Activated naive CD4-positive, alpha-beta T cell treated with anti-CD3 and anti-CD28 coated beads, Interleukin-2, amount 50 U/mL, for 72 hours (primary cell): Measurements from ENCODE around the gene ZNF440. TPM values are rescaled to one million over a fixed set of nuclear protein-coding genes. Genes with fewer than 3 reads are reported as not detected.
"Not testable (repeated sequence)": the region's sequence is repeated elsewhere in the genome, so short reads cannot be mapped to it uniquely, and the experiment has no call there.

Source experiments
- ATAC-seq, 2 donors: fragments of 150-1000 bp; cut with Tn5 transposase; 2 replicates each; pipeline ENCODE4 v1.10.0; 2021; ENCODE audit warnings: mild to moderate bottlenecking in 2 of 2, moderate library complexity in 2 of 2
- DNase-seq, 2 donors: peaks; one replicate each; pipeline ENCODE4 v3.0.0; 2021 to 2022; ENCODE audit warnings: low spot score in 2 of 2
- H3K27ac Mint-ChIP-seq, 2 donors: one replicate each; pipeline ENCODE4 v1.8.0; 2022; ENCODE audit warnings: mild to moderate bottlenecking in 2 of 2, mixed read lengths in 2 of 2
- H3K36me3 Mint-ChIP-seq, 2 donors: one replicate each; pipeline ENCODE4 v1.8.0; 2022; ENCODE audit warnings: mixed read lengths in 2 of 2
- H3K9me3 Mint-ChIP-seq, 2 donors: one replicate each; pipeline ENCODE4 v1.8.0; 2022; ENCODE audit warnings: mixed read lengths in 2 of 2
- total RNA-seq, 2 donors: library from RNA; stranded (reverse); gene quantifications; one replicate each; pipeline ENCODE4 v1.2.3, GENCODE V29; 2022

ZNF440 gene
- total RNA-seq, 2 donors from 2014 or later = 8.3 to 10.0 TPM

DNA sequence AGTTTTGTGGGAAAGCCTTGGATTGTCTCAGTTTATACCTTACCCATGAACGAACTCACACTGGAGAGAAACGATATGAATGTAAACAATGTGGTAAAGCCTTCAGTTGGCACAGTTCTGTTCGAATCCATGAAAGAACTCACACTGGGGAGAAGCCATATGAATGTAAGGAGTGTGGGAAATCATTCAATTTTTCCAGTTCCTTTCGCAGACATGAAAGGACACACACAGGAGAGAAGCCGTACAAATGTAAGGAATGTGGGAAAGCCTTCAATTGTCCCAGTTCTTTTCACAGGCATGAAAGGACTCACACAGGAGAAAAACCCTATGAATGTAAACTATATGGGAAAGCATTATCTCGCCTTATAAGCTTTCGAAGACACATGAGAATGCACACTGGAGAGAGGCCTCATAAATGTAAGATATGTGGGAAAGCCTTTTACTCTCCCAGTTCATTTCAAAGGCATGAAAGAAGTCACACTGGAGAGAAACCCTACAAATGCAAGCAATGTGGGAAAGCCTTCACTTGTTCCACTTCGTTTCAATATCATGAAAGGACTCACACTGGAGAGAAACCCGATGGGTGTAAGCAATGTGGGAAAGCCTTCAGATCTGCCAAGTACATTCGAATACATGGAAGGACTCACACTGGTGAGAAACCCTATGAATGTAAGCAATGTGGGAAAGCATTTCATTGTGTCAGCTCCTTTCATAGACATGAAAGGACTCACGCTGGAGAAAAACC is 7.5 kb upstream of the ZNF440 start:
- H3K9me3 Mint-ChIP-seq = peaks cover 25 to 38% of the 10 kb centered on the region in 2 donors
- ATAC-seq (no peak), DNase-seq (no peak)
- H3K27ac Mint-ChIP-seq = no peak overlapping the region
- peaks cover 38 to 59% of the 10 kb centered on the region in 2 donors for H3K36me3 Mint-ChIP-seq

DNA sequence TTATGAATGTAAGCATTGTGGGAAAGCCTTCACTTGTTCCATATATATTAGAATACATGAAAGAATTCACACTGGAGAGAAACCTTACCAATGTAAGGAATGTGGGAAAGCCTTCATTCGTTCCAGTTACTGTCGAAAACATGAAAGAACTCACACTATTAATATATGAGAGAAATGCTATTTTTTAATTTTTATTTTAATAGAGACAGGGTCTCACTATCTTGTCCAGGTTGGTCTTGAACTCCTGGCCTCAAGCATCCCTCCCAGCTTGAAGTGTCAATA is 7.0 kb upstream of the ZNF440 start:
- Mint-ChIP-seq H3K9me3 (peaks cover 25 to 38% of the 10 kb centered on the region in 2 donors), H3K27ac (no peak overlapping the region), H3K36me3 (peaks cover 38 to 59% of the 10 kb centered on the region in 2 donors)
- ATAC-seq = no peak
- no peak for DNase-seq

DNA sequence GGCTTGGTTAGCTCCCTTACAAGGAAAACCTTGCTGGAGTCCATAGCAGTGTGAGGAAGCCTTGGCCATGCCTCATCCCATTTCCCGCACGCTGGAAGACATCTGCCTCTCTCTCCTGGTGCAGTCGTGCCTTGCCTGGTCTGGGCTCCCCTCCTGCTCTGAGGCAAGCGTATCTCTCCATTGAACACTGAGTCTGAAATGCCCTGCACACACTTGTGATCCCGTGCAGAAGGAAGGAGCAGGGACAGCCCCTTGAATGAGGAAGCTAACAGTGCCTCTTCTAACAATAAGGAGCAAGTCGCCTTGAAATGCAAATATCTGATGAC is 407 bp upstream of the ZNF440 start:
- Mint-ChIP-seq H3K36me3 (peaks cover 14 to 49% of the 10 kb centered on the region in 2 donors), H3K27ac (peak overlapping the region in 1 of 2 donors; percentile 80), H3K9me3 (peaks cover 0 to 13% of the 10 kb centered on the region in 2 donors)
- no peak for DNase-seq
- ATAC-seq = peak; percentile 39 to 50

DNA sequence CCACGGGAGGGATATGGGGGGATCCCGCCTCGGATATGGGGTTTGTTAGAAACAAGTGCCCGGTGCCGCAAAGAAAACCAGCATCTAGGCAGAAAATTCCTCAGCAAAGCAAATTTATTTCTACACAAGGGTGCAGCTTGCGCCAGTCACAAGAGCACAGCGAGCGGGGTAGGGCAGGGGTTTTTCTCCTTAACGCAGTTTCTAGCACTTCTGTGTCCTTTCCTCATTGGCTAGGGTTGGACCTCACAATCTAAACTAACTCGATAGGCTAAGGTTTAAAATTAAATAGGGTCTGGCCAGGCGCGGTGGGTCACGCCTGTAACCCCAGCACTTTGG is 595 bp downstream of the ZNF440 start:
- Mint-ChIP-seq H3K36me3 (peaks cover 9 to 49% of the 10 kb centered on the region in 2 donors), H3K27ac (peak overlapping the region; percentile 77 to 80), H3K9me3 (peaks cover 0 to 9% of the 10 kb centered on the region in 2 donors)
- no peak for ATAC-seq
- no peak for DNase-seq

DNA sequence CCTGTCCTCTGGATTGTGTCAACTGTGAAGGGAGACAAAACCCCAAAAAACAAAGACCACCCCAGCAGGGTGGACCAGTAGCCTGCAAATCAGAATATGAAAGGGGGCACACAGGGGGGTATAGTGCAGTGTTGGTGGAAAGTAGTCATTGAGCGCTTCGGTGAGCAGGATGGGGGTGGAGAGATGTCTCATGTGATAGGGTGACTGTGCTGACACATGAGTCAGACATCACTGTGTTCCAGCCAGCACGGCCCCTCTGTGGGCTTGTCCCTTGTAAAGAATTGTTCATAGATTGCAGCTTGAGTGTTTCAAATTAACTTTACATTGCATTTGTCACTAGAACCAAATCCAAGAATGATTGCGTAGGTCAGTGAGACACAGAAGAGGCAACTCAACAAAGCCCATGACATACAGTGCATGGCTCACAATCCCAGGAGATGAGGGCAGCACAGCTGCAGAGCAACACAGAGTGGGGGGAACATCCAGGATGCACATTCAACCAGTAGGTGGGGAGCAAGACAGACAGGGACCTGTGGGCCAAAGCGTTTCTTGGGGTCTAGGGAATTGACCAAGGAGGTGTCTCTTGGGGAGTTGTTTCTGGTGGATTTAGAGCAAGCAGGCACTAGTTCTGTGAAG is 7.5 kb downstream of the ZNF440 start:
- DNase-seq = no peak
- peak in 1 of 2 donors; percentile 83 for ATAC-seq
- Mint-ChIP-seq H3K36me3 (peaks cover 27 to 70% of the 10 kb centered on the region in 2 donors), H3K27ac (no peak overlapping the region), H3K9me3 (peaks cover 13 to 19% of the 10 kb centered on the region in 2 donors)

DNA sequence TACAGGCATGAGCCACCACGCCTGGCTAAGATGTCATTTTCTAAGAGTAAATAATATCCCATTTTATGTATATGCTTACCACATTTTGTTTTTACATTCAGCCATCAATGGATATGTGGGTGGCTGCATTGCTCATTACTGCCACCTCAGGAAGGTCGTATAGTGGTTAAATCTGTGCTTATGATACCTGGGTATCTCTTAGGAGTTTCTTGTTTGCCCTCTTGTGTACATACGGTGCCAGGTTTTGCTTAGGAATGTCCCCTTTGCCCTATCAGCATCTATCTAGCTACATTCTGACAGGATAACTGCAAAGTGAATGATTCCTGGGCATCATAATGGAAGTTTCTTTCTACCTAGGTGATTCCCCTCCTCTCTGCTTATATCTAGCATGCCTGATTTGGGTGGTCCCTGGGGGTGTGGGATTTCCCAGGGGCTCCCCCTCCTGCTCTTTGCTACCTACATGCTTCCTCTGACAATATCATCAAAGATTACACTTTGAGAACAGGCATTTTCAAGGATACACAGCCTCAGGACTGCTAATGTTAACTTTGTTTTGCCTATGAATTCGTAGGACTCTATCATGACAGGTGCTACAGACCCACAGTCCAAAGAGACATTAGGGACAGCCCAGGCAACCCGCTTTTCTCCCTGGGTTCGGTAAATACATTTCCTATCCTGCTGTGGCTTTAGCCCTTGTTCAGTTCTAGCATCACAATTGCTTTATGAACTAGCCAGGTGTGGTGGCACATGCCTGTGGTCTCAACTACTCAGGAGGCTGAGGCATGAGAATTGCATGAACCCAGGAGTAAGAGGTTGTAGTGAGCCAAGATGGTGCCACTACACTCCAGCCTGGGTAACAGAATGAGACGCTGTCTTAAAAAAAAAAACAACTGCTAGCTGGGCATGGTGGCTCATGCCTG is 15.1 kb downstream of the ZNF440 start:
- H3K9me3 Mint-ChIP-seq = peaks cover 35 to 43% of the 10 kb centered on the region in 2 donors
- not testable (repeated sequence) for ATAC-seq

DNA sequence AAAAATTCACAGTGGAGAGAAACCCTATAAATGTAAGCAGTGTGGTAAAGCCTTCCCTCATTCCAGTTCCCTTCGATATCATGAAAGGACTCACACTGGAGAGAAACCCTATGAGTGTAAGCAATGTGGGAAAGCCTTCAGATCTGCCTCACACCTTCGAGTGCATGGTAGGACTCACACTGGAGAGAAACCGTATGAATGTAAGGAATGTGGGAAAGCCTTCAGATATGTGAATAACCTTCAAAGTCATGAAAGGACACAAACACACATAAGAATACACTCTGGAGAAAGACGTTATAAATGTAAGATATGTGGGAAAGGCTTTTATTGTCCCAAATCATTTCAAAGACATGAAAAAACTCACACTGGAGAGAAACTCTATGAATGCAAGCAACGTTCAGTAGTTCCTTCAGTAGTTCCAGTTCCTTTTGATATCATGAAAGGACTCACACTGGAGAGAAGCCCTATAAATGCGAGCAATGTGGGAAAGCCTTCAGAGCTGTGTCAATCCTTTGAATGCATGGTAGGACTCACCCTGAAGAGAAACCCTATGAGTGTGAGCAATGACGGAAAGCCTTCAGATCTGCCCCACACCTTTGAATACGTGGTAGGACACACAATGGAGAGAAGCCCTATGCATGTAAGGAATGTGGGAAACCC is 18.3 kb downstream of the ZNF440 start:
- peaks cover 68 to 74% of the 10 kb centered on the region in 2 donors for H3K36me3 Mint-ChIP-seq
- ATAC-seq (no peak), DNase-seq (no peak)
- peaks cover 37 to 40% of the 10 kb centered on the region in 2 donors for H3K9me3 Mint-ChIP-seq
- H3K27ac Mint-ChIP-seq = no peak overlapping the region

More for the DNA sequence above, 15.1 kb downstream of the ZNF440 start:
- H3K27ac Mint-ChIP-seq, DNase-seq: not testable (repeated sequence)
- peaks cover 62 to 96% of the 10 kb centered on the region in 2 donors for H3K36me3 Mint-ChIP-seq

DNA sequence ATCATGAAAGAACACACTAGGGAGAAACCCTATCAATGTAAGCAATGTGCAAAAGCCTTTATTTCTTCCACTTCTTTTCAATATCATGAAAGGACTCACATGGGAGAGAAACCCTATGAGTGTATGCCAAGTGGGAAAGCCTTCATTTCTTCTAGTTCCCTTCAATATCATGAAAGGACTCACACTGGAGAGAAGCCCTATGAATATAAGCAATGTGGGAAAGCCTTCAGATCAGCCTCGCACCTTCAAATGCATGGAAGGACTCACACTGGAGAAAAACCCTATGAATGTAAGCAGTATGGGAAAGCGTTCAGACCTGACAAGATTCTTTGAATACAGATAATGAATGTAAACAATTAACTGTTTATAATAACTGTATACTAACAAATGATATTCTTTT is 19.5 kb downstream of the ZNF440 start:
- no peak for ATAC-seq
- Mint-ChIP-seq H3K9me3 (peaks cover 31 to 37% of the 10 kb centered on the region in 2 donors), H3K36me3 (peaks cover 58 to 63% of the 10 kb centered on the region in 2 donors), H3K27ac (no peak overlapping the region)
- no peak for DNase-seq

DNA sequence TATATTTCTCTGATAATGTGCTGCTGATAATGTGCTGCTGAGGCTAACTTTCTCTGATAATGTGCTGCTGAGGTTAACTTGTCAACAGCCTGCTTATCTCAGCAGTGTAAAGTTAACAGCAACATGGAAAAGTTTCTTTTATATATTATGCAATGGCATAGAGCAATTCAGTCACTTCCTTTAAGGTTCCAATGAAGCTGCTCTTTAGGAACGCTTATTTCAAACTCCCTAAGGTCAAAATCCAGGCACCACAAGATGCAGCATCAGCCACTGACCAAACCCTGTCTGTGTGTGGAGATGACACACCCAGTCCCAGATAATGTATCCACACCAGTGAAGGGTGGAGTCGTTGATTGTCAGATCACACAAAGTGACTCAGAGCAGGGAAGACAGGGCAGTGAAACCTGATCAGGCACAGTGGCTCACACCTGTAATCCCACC is 21.6 kb downstream of the ZNF440 start:
- not testable (repeated sequence) for ATAC-seq, DNase-seq, H3K27ac Mint-ChIP-seq
- peaks cover 43 to 51% of the 10 kb centered on the region in 2 donors for H3K36me3 Mint-ChIP-seq
- peaks cover 22 to 36% of the 10 kb centered on the region in 2 donors for H3K9me3 Mint-ChIP-seq

GRCh38 chr19:11843722-11844121 is 29.6 kb downstream of the ZNF440 start:
- no peak overlapping the region for H3K27ac Mint-ChIP-seq
- H3K36me3 Mint-ChIP-seq = peaks cover 0 to 48% of the 10 kb centered on the region in 2 donors
- ATAC-seq = no peak
- DNase-seq = no peak
- peaks cover 0 to 26% of the 10 kb centered on the region in 2 donors for H3K9me3 Mint-ChIP-seq

GRCh38 chr19:11847615-11848014 is 33.5 kb downstream of the ZNF440 start:
- Mint-ChIP-seq H3K27ac (peak overlapping the region in 1 of 2 donors; percentile 81), H3K9me3 (peaks cover 0 to 29% of the 10 kb centered on the region in 2 donors), H3K36me3 (peaks cover 12 to 66% of the 10 kb centered on the region in 2 donors)
- not testable (repeated sequence) for DNase-seq, ATAC-seq

- H3K36me3 Mint-ChIP-seq = peaks cover 14 to 61% of the 10 kb centered on the region in 2 donors
- DNase-seq = no peak
- peaks cover 0 to 24% of the 10 kb centered on the region in 2 donors for H3K9me3 Mint-ChIP-seq
- H3K27ac Mint-ChIP-seq = peak overlapping the region in 1 of 2 donors; percentile 81
- ATAC-seq = peak in 1 of 2 donors; percentile 46
These were observed 34.1 kb downstream of the ZNF440 start for GRCh38 chr19:11848200-11848593.

GRCh38 chr19:11848594-11849469 is 34.8 kb downstream of the ZNF440 start, which contains the start of gene ZNF439:
Gene ZNF439, plus strand, starts transcription at chr19:11848726. Its CDS starts 142 bp downstream, at chr19:11848868.
- Mint-ChIP-seq H3K9me3 (peaks cover 0 to 19% of the 10 kb centered on the region in 2 donors), H3K27ac (peak within 1 kb of the TSS; percentile 81 to 84), H3K36me3 (peaks cover 21 to 54% of the 10 kb centered on the region in 2 donors)
- ATAC-seq (peak; percentile 100), DNase-seq (peak; percentile 86 to 92)

DNA sequence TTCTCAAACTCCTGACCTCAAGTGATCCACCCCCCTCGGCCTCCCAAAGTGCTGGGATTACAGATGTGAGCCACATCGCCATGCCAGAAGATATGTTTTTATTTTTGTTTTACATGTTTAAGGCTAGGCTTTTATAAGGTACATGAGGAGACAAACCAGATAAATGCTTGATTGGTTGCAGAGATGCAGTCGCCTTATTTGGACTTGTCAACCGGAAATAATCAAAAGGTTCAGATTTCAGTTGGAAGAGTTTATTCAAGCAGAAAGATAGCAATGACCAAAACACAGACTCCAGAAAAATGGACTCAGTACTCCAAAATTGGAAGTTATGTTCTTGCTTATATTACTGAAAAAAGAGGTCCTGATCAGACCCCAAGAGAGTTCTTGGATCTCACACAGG is 36.2 kb downstream of the ZNF440 start:
- not testable (repeated sequence) for H3K27ac Mint-ChIP-seq, DNase-seq, ATAC-seq
- Mint-ChIP-seq H3K9me3 (peaks cover 0 to 19% of the 10 kb centered on the region in 2 donors), H3K36me3 (peaks cover 31 to 60% of the 10 kb centered on the region in 2 donors)

GRCh38 chr19:11853358-11853757 is 39.3 kb downstream of the ZNF440 start:
- ATAC-seq (no peak), DNase-seq (no peak)
- peaks cover 51 to 72% of the 10 kb centered on the region in 2 donors for H3K36me3 Mint-ChIP-seq
- peaks cover 7 to 37% of the 10 kb centered on the region in 2 donors for H3K9me3 Mint-ChIP-seq
- no peak overlapping the region for H3K27ac Mint-ChIP-seq
